ENCODE measurements around the gene TEX2.

DNA sequence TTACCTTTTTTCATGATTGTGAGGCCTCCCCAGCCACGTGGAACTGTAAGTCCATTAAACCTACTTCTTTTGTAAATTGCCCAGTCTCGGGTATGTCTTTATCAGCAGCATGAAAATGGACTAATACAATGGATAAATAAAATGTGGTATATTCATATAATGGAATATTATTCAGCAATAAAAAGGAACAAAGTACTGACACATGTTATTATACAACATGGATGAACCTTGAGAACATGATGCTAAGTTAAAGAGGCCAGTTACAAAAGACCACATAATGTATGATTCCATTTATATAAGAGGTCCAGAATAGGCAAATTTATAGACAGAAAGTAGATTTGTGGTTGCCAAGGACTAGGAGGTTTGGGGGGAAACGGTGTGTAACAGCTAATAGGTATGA lies 138.5 kb downstream of the TEX2 start:
- no peak for TF ChIP-seq POLR2A (IDR thresholded peaks at IDR 0.05)
- TF ChIP-seq, protein P1, sequence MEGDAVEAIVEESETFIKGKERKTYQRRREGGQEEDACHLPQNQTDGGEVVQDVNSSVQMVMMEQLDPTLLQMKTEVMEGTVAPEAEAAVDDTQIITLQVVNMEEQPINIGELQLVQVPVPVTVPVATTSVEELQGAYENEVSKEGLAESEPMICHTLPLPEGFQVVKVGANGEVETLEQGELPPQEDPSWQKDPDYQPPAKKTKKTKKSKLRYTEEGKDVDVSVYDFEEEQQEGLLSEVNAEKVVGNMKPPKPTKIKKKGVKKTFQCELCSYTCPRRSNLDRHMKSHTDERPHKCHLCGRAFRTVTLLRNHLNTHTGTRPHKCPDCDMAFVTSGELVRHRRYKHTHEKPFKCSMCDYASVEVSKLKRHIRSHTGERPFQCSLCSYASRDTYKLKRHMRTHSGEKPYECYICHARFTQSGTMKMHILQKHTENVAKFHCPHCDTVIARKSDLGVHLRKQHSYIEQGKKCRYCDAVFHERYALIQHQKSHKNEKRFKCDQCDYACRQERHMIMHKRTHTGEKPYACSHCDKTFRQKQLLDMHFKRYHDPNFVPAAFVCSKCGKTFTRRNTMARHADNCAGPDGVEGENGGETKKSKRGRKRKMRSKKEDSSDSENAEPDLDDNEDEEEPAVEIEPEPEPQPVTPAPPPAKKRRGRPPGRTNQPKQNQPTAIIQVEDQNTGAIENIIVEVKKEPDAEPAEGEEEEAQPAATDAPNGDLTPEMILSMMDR (IDR thresholded peaks at IDR 0.05): no peak
